Ishikawa (cell line): Measurements from ENCODE around the gene TPO.

ENCODE experiments used
- CEBPB ChIP-seq: IDR thresholded peaks from 2 replicates; pipeline ENCODE4 v1.6.1; 2012
- CREB1 ChIP-seq: IDR thresholded peaks from 2 replicates; pipeline ENCODE4 v1.6.1; 2012; ENCODE audit warnings: low read depth
- EGR1 ChIP-seq: IDR thresholded peaks from 2 replicates; pipeline ENCODE4 v1.6.1; 2012
- EP300 ChIP-seq: IDR thresholded peaks from 2 replicates; pipeline ENCODE4 v1.6.1; 2012; ENCODE audit warnings: borderline replicate concordance
- FOXM1 ChIP-seq: IDR thresholded peaks from 2 replicates; pipeline ENCODE4 v1.6.1; 2012; ENCODE audit warnings: low read depth, borderline replicate concordance
- MAX ChIP-seq: IDR thresholded peaks from 2 replicates; pipeline ENCODE4 v1.6.1; 2012
- NFIC ChIP-seq: IDR thresholded peaks from 2 replicates; pipeline ENCODE4 v1.6.1; 2012
- TAF1 ChIP-seq: IDR thresholded peaks from 2 replicates; pipeline ENCODE4 v1.6.1; 2012; ENCODE audit warnings: low read depth, mild to moderate bottlenecking
- TCF12 ChIP-seq: IDR thresholded peaks from 2 replicates; pipeline ENCODE4 v1.6.1; 2012; ENCODE audit warnings: low read depth
- YY1 ChIP-seq: IDR thresholded peaks from 2 replicates; pipeline ENCODE4 v1.6.1; 2012; ENCODE audit warnings: low read depth
- TF ChIP-seq, protein P1 (sequence below): IDR thresholded peaks from 2 replicates; pipeline ENCODE4 v1.6.1; 2012; ENCODE audit warnings: low read depth, mild to moderate bottlenecking

DNA sequence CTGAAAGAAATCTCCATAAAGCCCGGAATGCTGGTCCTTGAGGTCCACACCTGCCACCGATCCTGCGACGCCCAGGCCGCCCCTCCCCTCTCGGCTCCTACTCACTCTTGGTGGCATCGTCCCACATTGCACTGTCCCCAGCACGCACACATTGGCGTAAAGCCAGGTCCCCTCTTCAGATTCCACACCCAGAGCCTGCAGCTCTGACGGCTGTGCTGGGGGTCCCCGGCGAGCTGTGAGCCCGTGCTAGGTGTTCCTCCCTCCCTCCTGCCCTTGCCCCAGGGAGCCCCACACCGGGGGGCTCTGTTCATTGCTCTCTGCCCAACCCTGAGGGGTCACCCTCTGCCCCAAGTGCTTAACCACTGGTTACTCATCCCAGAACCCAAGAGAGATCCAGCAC, 8.5 kb downstream of the TPO start:
- TF ChIP-seq TAF1 = no peak
- no peak for TF ChIP-seq CEBPB
- no peak for TF ChIP-seq MAX
- TF ChIP-seq EP300 = no peak
- TF ChIP-seq YY1 = no peak
- TF ChIP-seq, protein P1, sequence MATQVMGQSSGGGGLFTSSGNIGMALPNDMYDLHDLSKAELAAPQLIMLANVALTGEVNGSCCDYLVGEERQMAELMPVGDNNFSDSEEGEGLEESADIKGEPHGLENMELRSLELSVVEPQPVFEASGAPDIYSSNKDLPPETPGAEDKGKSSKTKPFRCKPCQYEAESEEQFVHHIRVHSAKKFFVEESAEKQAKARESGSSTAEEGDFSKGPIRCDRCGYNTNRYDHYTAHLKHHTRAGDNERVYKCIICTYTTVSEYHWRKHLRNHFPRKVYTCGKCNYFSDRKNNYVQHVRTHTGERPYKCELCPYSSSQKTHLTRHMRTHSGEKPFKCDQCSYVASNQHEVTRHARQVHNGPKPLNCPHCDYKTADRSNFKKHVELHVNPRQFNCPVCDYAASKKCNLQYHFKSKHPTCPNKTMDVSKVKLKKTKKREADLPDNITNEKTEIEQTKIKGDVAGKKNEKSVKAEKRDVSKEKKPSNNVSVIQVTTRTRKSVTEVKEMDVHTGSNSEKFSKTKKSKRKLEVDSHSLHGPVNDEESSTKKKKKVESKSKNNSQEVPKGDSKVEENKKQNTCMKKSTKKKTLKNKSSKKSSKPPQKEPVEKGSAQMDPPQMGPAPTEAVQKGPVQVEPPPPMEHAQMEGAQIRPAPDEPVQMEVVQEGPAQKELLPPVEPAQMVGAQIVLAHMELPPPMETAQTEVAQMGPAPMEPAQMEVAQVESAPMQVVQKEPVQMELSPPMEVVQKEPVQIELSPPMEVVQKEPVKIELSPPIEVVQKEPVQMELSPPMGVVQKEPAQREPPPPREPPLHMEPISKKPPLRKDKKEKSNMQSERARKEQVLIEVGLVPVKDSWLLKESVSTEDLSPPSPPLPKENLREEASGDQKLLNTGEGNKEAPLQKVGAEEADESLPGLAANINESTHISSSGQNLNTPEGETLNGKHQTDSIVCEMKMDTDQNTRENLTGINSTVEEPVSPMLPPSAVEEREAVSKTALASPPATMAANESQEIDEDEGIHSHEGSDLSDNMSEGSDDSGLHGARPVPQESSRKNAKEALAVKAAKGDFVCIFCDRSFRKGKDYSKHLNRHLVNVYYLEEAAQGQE = no peak
- TF ChIP-seq EGR1 = no peak
- no peak for TF ChIP-seq TCF12
- TF ChIP-seq NFIC = no peak
- TF ChIP-seq CREB1 = no peak
- TF ChIP-seq FOXM1 = no peak
